Esophagus squamous epithelium (tissue), 4 donors: Measurements from ENCODE around the gene CMTM2.

Experiments used
- POLR2A ChIP-seq, 4 donors: fragments of 450-650 bp; IDR thresholded peaks; one replicate each; pipeline ENCODE4 v1.6.1; 2017; ENCODE audit warnings: antibody characterized with exemption in 4 of 4, mild to moderate bottlenecking in 4 of 4, moderate library complexity in 3 of 4
- TF ChIP-seq, protein P1 (sequence below), 6 experiments: fragments of 450-650 bp in 4 of 6; fragments of 200-600 bp in 2 of 6; sonication (generic) in 2 of 6; IDR thresholded peaks; one replicate each; pipeline ENCODE4 v1.5.1; 2016 to 2019; ENCODE audit warnings: antibody characterized with exemption in 6 of 6, mild to moderate bottlenecking in 4 of 6, moderate library complexity in 4 of 6

DNA sequence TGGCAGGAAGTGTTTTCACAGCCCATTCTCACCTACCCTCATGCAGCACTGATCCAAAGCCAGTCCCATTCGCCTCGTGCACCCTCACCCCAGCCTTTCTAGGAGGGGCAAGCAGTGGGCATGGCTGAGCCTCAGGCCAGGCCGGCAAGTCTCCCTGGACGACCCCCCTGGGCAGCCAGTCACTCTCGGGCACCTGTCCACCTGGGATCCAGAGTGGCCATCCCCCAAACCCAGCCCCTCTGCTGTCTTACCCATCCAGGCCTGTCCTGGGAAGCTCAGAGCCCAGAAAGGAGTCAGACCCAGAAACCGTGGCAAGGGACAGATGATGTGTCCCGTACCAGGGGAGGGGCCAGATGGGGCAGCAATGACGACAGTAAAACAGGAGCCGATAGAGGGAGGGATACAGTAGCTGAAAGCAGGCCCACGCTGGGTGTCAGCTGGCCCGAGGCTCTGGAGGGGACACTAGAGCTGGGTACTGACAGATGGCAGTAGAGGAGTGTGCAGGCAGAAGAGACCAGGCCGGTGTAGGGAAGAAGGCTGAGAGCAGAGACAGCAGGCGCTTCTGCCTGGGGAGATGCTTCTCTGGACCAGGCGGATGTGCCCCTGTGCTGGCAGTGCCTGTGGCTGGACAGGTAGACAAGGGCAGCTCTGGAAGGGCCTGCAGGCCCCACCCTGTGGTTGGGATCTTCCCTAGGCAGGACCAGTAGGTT is 31.0 kb downstream of the CMTM2 start:
- TF ChIP-seq POLR2A (IDR thresholded peaks at IDR 0.05): no peak
- TF ChIP-seq, protein P1, sequence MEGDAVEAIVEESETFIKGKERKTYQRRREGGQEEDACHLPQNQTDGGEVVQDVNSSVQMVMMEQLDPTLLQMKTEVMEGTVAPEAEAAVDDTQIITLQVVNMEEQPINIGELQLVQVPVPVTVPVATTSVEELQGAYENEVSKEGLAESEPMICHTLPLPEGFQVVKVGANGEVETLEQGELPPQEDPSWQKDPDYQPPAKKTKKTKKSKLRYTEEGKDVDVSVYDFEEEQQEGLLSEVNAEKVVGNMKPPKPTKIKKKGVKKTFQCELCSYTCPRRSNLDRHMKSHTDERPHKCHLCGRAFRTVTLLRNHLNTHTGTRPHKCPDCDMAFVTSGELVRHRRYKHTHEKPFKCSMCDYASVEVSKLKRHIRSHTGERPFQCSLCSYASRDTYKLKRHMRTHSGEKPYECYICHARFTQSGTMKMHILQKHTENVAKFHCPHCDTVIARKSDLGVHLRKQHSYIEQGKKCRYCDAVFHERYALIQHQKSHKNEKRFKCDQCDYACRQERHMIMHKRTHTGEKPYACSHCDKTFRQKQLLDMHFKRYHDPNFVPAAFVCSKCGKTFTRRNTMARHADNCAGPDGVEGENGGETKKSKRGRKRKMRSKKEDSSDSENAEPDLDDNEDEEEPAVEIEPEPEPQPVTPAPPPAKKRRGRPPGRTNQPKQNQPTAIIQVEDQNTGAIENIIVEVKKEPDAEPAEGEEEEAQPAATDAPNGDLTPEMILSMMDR (IDR thresholded peaks at IDR 0.05): no peak
